ENCODE data around the gene P2RX5.

Gene P2RX5

GRCh38 chr17:3693141-3693540, 2.8 kb downstream of the P2RX5 start:
- TF ChIP-seq NFRKB (IDR thresholded peaks at IDR 0.05) (no peak), ZNF384 (IDR thresholded peaks at IDR 0.05) (0 out of 2 replicates have a peak, but pooled peaks have one; percentile 26)
- DNase-seq (ENCODE audit: extremely low spot score): no peak
- ChIA-PET POLR2A (no interaction called here), CTCF (interaction anchor here (0.6 kb wide), 1 partner anchor 1169 kb away, joined by 4 read pairs; no protein-coding TSS in a partner anchor)

- DNase-seq (ENCODE audit: extremely low spot score): no peak
- CTCF ChIA-PET: interaction anchor here (0.7 kb wide), 2 partner anchors 15 to 46 kb away, joined by 3 to 4 read pairs; no protein-coding TSS in a partner anchor
These were observed 3.6 kb downstream of the P2RX5 start for GRCh38 chr17:3692346-3692745.

GRCh38 chr17:3691617-3692067, 4.3 kb downstream of the P2RX5 start:
- no peak for TF ChIP-seq LEF1 (IDR thresholded peaks at IDR 0.05; ENCODE audit: borderline replicate concordance)
- TF ChIP-seq PKNOX1 (IDR thresholded peaks at IDR 0.05): no peak
- CTCF ChIA-PET: interaction anchor here (0.7 to 0.9 kb wide), 3 partner anchors 9 to 46 kb away, joined by 3 to 4 read pairs (median 3); no protein-coding TSS in a partner anchor
- DNase-seq (ENCODE audit: extremely low spot score): no peak
- POLR2A ChIA-PET: no interaction called here

More at GRCh38 chr17:3692346-3692745, 3.6 kb downstream of the P2RX5 start:
- no peak for TF ChIP-seq ARNT (IDR thresholded peaks at IDR 0.05)
- no peak for TF ChIP-seq FOXM1 (IDR thresholded peaks at IDR 0.05; ENCODE audit: borderline replicate concordance)
- TF ChIP-seq LEF1 (IDR thresholded peaks at IDR 0.05; ENCODE audit: borderline replicate concordance): no peak
- no peak for TF ChIP-seq BHLHE40 (IDR thresholded peaks at IDR 0.05; ENCODE audit: borderline replicate concordance)
- no peak for TF ChIP-seq TARDBP (IDR thresholded peaks at IDR 0.05)
- TF ChIP-seq NFRKB (IDR thresholded peaks at IDR 0.05): no peak
- TF ChIP-seq HDGF (IDR thresholded peaks at IDR 0.05; ENCODE audit: borderline replicate concordance): no peak
- no peak for TF ChIP-seq ELF4 (IDR thresholded peaks at IDR 0.05)
- no peak for TF ChIP-seq FOXK2 (IDR thresholded peaks at IDR 0.05)
- TF ChIP-seq FOXA1 (IDR thresholded peaks at IDR 0.05): no peak
- TF ChIP-seq PKNOX1 (IDR thresholded peaks at IDR 0.05): no peak
- no peak for TF ChIP-seq CTBP1 (IDR thresholded peaks at IDR 0.05; ENCODE audit: borderline replicate concordance)
- no peak for TF ChIP-seq L3MBTL2 (conservative IDR thresholded peaks at IDR 0.05)
- no peak for TF ChIP-seq SP1 (IDR thresholded peaks at IDR 0.05)
- no peak for TF ChIP-seq ZNF384 (IDR thresholded peaks at IDR 0.05)
- no peak for TF ChIP-seq SUZ12 (IDR thresholded peaks at IDR 0.05)
- POLR2A ChIA-PET: no interaction called here

GRCh38 chr17:3690094-3690715, 5.8 kb downstream of the P2RX5 start:
- POLR2A ChIA-PET: no interaction called here
- no peak for TF ChIP-seq ELF4 (IDR thresholded peaks at IDR 0.05)
- TF ChIP-seq TARDBP (IDR thresholded peaks at IDR 0.05): no peak
- TF ChIP-seq NFRKB (IDR thresholded peaks at IDR 0.05): no peak
- TF ChIP-seq L3MBTL2 (conservative IDR thresholded peaks at IDR 0.05): no peak
- TF ChIP-seq LEF1 (IDR thresholded peaks at IDR 0.05; ENCODE audit: borderline replicate concordance): no peak
- TF ChIP-seq HDGF (IDR thresholded peaks at IDR 0.05; ENCODE audit: borderline replicate concordance): no peak
- no peak for TF ChIP-seq CTBP1 (IDR thresholded peaks at IDR 0.05; ENCODE audit: borderline replicate concordance)
- TF ChIP-seq PKNOX1 (IDR thresholded peaks at IDR 0.05): no peak
- TF ChIP-seq BHLHE40 (IDR thresholded peaks at IDR 0.05; ENCODE audit: borderline replicate concordance): no peak
- TF ChIP-seq FOXK2 (IDR thresholded peaks at IDR 0.05): no peak
- TF ChIP-seq SP1 (IDR thresholded peaks at IDR 0.05): no peak
- no peak for TF ChIP-seq FOXM1 (IDR thresholded peaks at IDR 0.05; ENCODE audit: borderline replicate concordance)
- no peak for TF ChIP-seq FOXA1 (IDR thresholded peaks at IDR 0.05)
- no peak for TF ChIP-seq SUZ12 (IDR thresholded peaks at IDR 0.05)
- no peak for TF ChIP-seq ARNT (IDR thresholded peaks at IDR 0.05)
- no peak for TF ChIP-seq ZNF384 (IDR thresholded peaks at IDR 0.05)
- DNase-seq (ENCODE audit: extremely low spot score): no peak
- CTCF ChIA-PET: no interaction called here

- CTCF ChIA-PET: no interaction called here
- POLR2A ChIA-PET: no interaction called here
- no peak for DNase-seq (ENCODE audit: extremely low spot score)
- TF ChIP-seq TARDBP (IDR thresholded peaks at IDR 0.05): no peak
- TF ChIP-seq HDGF (IDR thresholded peaks at IDR 0.05; ENCODE audit: borderline replicate concordance): no peak
- TF ChIP-seq L3MBTL2 (conservative IDR thresholded peaks at IDR 0.05): no peak
- TF ChIP-seq NFRKB (IDR thresholded peaks at IDR 0.05): no peak
- TF ChIP-seq BHLHE40 (IDR thresholded peaks at IDR 0.05; ENCODE audit: borderline replicate concordance): no peak
- TF ChIP-seq ZNF384 (IDR thresholded peaks at IDR 0.05): no peak
- no peak for TF ChIP-seq SP1 (IDR thresholded peaks at IDR 0.05)
- TF ChIP-seq SUZ12 (IDR thresholded peaks at IDR 0.05): no peak
- no peak for TF ChIP-seq ARNT (IDR thresholded peaks at IDR 0.05)
- TF ChIP-seq ELF4 (IDR thresholded peaks at IDR 0.05): no peak
These were observed 6.5 kb downstream of the P2RX5 start for GRCh38 chr17:3689262-3690093.

GRCh38 chr17:3688852-3689261, 7.1 kb downstream of the P2RX5 start:
- DNase-seq (ENCODE audit: extremely low spot score): no peak
- CTCF ChIA-PET: no interaction called here

More at GRCh38 chr17:3688852-3689261, 7.1 kb downstream of the P2RX5 start:
- no peak for TF ChIP-seq CTBP1 (IDR thresholded peaks at IDR 0.05; ENCODE audit: borderline replicate concordance)
- no peak for TF ChIP-seq TARDBP (IDR thresholded peaks at IDR 0.05)
- no peak for TF ChIP-seq SP1 (IDR thresholded peaks at IDR 0.05)
- no peak for TF ChIP-seq FOXM1 (IDR thresholded peaks at IDR 0.05; ENCODE audit: borderline replicate concordance)
- no peak for TF ChIP-seq PKNOX1 (IDR thresholded peaks at IDR 0.05)
- POLR2A ChIA-PET: no interaction called here

Measured in HEK293T (cell line).